SW 1271 (cell line): ENCODE results near the gene SLC39A9.

ENCODE experiments used
- DNase-seq, 2 experiments: peaks; one replicate each; lab custom pipeline; 2025; lab: John Stamatoyannopoulos, UW

The SLC39A9 gene

GRCh38 chr14:69499436-69499835, 100.9 kb downstream of the SLC39A9 start:
- DNase-seq: no peak

GRCh38 chr14:69500096-69500495, 101.6 kb downstream of the SLC39A9 start:
- DNase-seq: no peak

- no peak for DNase-seq
Observed at GRCh38 chr14:69500736-69501135, 102.2 kb downstream of the SLC39A9 start.

- no peak for DNase-seq
Observed at GRCh38 chr14:69501423-69501838, 102.9 kb downstream of the SLC39A9 start.

- DNase-seq: no peak
Observed at GRCh38 chr14:69504775-69505174, 106.3 kb downstream of the SLC39A9 start.

- no peak for DNase-seq
Observed at GRCh38 chr14:69505338-69506240, 107.1 kb downstream of the SLC39A9 start.

- no peak for DNase-seq
Observed at GRCh38 chr14:69506241-69506595, 107.7 kb downstream of the SLC39A9 start.
